Measurements from ENCODE around the gene ZSCAN4.
A peak's percentile ranks its signal among the peaks of the same experiment; 100 is the strongest.

Gene ZSCAN4

DNA sequence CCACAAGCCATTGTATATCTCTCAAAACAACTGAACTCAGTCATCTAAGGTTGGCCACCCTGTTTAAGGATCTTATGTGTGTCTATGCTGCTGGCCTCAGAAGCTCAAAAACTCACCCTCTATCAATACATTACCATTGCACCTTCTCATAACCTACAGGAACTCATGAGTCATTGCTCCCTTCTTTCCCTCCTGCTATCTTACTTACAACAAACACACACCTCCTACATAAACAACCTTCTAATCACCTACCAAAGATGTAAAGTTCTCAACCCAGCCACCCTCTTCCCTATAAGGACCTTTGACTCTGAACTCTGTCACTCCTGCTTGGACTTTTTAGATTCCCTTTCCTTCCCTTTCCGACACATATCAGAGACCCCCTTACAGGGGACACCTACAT lies 13.3 kb upstream of the ZSCAN4 start:
- peaks cover 9% of the 10 kb centered on the region for H3K27me3 ChIP-seq (ENCODE audit: insufficient read depth, low read length)

GRCh38 chr19:57656346-57656745 lies 12.4 kb upstream of the ZSCAN4 start:
- no peaks in the 10 kb centered on the region for H3K4me1 ChIP-seq (ENCODE audit: insufficient read depth, low read length)
- H3K9me3 ChIP-seq (ENCODE audit: low read length) = no peaks in the 10 kb centered on the region
- H3K4me3 ChIP-seq (ENCODE audit: low read length) = no peak overlapping the region
- H3K27me3 ChIP-seq (ENCODE audit: insufficient read depth, low read length) = peaks cover 9% of the 10 kb centered on the region
- no peaks in the 10 kb centered on the region for H3K36me3 ChIP-seq (ENCODE audit: insufficient read depth, low read length)
- H2AFZ ChIP-seq (ENCODE audit: low read depth, low read length) = no peak overlapping the region

More for the DNA sequence above, 13.3 kb upstream of the ZSCAN4 start:
- Histone ChIP-seq H3K4me1 (ENCODE audit: insufficient read depth, low read length) (no peaks in the 10 kb centered on the region), H3K4me3 (ENCODE audit: low read length) (no peak overlapping the region), H3K36me3 (ENCODE audit: insufficient read depth, low read length) (no peaks in the 10 kb centered on the region), H2AFZ (ENCODE audit: low read depth, low read length) (no peak overlapping the region), H3K9me3 (ENCODE audit: low read length) (no peaks in the 10 kb centered on the region)

DNA sequence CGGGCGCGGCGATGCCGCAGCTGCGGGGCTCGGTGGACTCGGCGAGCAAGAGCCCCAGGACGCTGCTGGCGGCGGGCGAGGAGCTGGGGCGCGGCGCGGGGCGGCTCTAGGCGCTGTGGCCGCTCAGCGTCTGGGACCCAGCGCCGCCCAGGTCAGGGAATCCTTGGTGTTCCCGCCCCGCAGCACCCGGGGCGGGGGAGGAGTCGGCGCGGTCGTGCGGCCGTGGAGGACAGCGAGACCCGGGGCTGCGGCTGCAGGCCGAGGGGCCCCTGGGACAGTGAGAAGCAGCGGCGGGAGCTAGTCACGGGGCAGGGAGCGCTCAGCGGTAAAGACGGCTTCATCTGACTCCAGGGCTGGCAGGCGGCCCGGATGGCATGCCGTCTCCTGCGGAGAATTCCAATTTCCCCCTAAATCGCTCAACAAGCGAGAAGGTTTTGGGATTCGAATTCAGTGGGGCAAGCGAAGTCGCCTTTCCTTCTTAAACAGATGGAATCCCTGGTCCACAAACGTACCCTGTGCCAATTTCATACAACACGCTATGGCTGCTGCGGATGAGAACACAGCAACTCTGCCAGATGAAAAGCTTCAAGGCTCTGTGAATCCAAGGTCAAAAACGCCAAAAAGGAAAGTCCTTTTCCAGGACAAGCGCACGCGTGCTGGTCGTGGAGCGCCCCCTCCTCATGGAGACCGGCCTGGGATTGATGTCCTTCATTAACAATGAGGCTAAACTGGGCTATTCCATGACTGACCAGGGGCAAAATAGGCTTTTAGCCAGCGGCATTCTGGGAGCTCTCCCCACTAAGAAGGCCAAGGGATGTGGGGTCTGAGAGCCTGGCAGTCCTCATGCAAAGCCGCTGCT lies 4.2 kb upstream of the ZSCAN4 start:
- Histone ChIP-seq H3K9me3 (ENCODE audit: low read length) (no peaks in the 10 kb centered on the region), H2AFZ (ENCODE audit: low read depth, low read length) (peak overlapping the region; percentile 92), H3K4me3 (ENCODE audit: low read length) (peak overlapping the region; percentile 62), H3K36me3 (ENCODE audit: insufficient read depth, low read length) (no peaks in the 10 kb centered on the region), H3K4me1 (ENCODE audit: insufficient read depth, low read length) (peaks cover 7% of the 10 kb centered on the region), H3K27me3 (ENCODE audit: insufficient read depth, low read length) (peaks cover 7% of the 10 kb centered on the region)

- peak overlapping the region; percentile 62 for H3K4me3 ChIP-seq (ENCODE audit: low read length)
- no peaks in the 10 kb centered on the region for H3K36me3 ChIP-seq (ENCODE audit: insufficient read depth, low read length)
- no peaks in the 10 kb centered on the region for H3K9me3 ChIP-seq (ENCODE audit: low read length)
Measured at GRCh38 chr19:57665261-57665806, 3.4 kb upstream of the ZSCAN4 start.

DNA sequence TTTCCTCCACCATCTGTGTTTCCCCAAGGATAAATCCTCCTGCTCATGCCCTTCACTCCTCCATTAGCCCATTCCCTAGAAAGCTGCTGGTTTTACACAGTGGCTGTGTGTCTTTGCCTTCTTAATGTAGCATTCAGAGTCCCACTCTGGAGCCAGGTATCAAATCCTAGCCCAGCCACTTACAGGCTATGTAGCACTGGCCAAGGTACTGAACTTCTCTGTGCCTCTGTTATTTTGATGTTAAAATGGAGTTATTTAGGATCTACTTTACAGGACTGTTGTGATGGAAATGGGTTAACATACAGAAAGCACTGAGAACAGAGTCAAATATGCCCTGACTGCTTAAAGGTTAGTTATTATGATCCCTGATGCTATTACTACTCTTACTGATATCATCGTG lies 1.5 kb upstream of the ZSCAN4 start:
- peaks cover 7% of the 10 kb centered on the region for H3K4me1 ChIP-seq (ENCODE audit: insufficient read depth, low read length)
- H3K27me3 ChIP-seq (ENCODE audit: insufficient read depth, low read length) = no peaks in the 10 kb centered on the region

More at GRCh38 chr19:57665261-57665806, 3.4 kb upstream of the ZSCAN4 start:
- peaks cover 7% of the 10 kb centered on the region for H3K4me1 ChIP-seq (ENCODE audit: insufficient read depth, low read length)
- peak overlapping the region; percentile 92 for H2AFZ ChIP-seq (ENCODE audit: low read depth, low read length)
- no peaks in the 10 kb centered on the region for H3K27me3 ChIP-seq (ENCODE audit: insufficient read depth, low read length)

GRCh38 chr19:57671124-57671895 lies 2.6 kb downstream of the ZSCAN4 start:
- Histone ChIP-seq H3K4me3 (ENCODE audit: low read length) (no peak overlapping the region), H2AFZ (ENCODE audit: low read depth, low read length) (no peak overlapping the region), H3K36me3 (ENCODE audit: insufficient read depth, low read length) (no peaks in the 10 kb centered on the region), H3K27me3 (ENCODE audit: insufficient read depth, low read length) (peaks cover 1% of the 10 kb centered on the region), H3K4me1 (ENCODE audit: insufficient read depth, low read length) (no peaks in the 10 kb centered on the region), H3K9me3 (ENCODE audit: low read length) (no peaks in the 10 kb centered on the region)

More for the DNA sequence above, 1.5 kb upstream of the ZSCAN4 start:
- Histone ChIP-seq H3K9me3 (ENCODE audit: low read length) (no peaks in the 10 kb centered on the region), H3K36me3 (ENCODE audit: insufficient read depth, low read length) (no peaks in the 10 kb centered on the region), H2AFZ (ENCODE audit: low read depth, low read length) (no peak overlapping the region), H3K4me3 (ENCODE audit: low read length) (no peak overlapping the region)

DNA sequence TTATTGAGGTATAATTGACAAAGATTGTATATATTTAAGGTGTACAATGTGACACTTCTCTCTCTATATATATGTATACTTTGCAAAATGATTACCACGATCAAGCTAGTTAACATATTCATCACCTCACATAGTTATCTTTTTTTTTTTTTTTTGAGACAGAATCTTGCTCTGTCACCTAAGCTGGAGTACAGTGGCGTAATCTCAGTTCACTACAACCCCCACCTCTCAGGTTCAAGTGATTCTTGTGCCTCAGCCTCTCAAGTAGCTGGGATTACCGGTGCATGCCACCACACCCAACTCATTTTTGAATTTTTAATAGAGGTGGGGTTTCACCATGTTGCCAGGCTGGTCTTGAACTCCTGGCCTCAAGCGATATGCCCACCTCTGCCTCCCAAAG lies 3.7 kb downstream of the ZSCAN4 start:
- Histone ChIP-seq H3K27me3 (ENCODE audit: insufficient read depth, low read length) (peaks cover 3% of the 10 kb centered on the region), H3K36me3 (ENCODE audit: insufficient read depth, low read length) (no peaks in the 10 kb centered on the region), H3K4me3 (ENCODE audit: low read length) (no peak overlapping the region), H3K9me3 (ENCODE audit: low read length) (no peaks in the 10 kb centered on the region), H3K4me1 (ENCODE audit: insufficient read depth, low read length) (no peaks in the 10 kb centered on the region), H2AFZ (ENCODE audit: low read depth, low read length) (no peak overlapping the region)

- Histone ChIP-seq H3K4me1 (ENCODE audit: insufficient read depth, low read length) (no peaks in the 10 kb centered on the region), H3K4me3 (ENCODE audit: low read length) (no peak overlapping the region), H2AFZ (ENCODE audit: low read depth, low read length) (no peak overlapping the region), H3K9me3 (ENCODE audit: low read length) (no peaks in the 10 kb centered on the region), H3K27me3 (ENCODE audit: insufficient read depth, low read length) (peaks cover 3% of the 10 kb centered on the region), H3K36me3 (ENCODE audit: insufficient read depth, low read length) (no peaks in the 10 kb centered on the region)
Measured at GRCh38 chr19:57675881-57676280, 7.1 kb downstream of the ZSCAN4 start.

DNA sequence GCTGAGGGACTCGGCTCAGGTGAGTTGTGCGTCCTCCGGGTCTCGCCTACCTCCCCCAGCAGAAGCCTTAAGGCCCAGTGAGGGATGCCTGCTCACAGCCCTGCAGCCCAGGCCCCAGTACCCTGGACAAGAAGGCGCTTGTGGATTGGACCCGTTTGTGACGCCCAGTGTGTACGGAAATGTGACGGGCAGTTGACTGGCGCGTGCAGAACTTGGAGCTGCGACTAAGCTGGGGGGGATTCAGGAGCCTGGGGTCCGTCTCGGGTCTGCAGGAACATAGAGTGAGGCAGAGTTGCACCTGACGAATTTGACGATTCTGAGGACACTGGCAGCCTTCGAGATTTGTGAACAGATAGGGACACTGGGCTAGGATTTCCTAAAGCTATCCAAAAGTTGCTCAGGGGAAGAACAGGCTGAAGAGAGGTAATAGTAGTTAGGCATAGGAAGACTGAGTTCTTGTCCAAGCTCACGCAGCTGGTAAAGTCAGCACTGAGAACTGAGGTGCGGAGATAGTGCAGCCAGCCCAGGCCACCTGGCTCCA lies 13.6 kb downstream of the ZSCAN4 start:
- Histone ChIP-seq H3K4me3 (ENCODE audit: low read length) (peak overlapping the region; percentile 90), H2AFZ (ENCODE audit: low read depth, low read length) (peak overlapping the region; percentile 55), H3K27me3 (ENCODE audit: insufficient read depth, low read length) (no peaks in the 10 kb centered on the region), H3K9me3 (ENCODE audit: low read length) (peaks cover 40% of the 10 kb centered on the region), H3K4me1 (ENCODE audit: insufficient read depth, low read length) (peaks cover 12% of the 10 kb centered on the region), H3K36me3 (ENCODE audit: insufficient read depth, low read length) (peaks cover 40% of the 10 kb centered on the region)

- H2AFZ ChIP-seq (ENCODE audit: low read depth, low read length) = no peak overlapping the region
- H3K9me3 ChIP-seq (ENCODE audit: low read length) = peaks cover 70% of the 10 kb centered on the region
- no peaks in the 10 kb centered on the region for H3K27me3 ChIP-seq (ENCODE audit: insufficient read depth, low read length)
- peaks cover 12% of the 10 kb centered on the region for H3K4me1 ChIP-seq (ENCODE audit: insufficient read depth, low read length)
- peaks cover 71% of the 10 kb centered on the region for H3K36me3 ChIP-seq (ENCODE audit: insufficient read depth, low read length)
- no peak overlapping the region for H3K4me3 ChIP-seq (ENCODE audit: low read length)
Measured at GRCh38 chr19:57686727-57687126, 18.0 kb downstream of the ZSCAN4 start.

- peaks cover 11% of the 10 kb centered on the region for H3K4me1 ChIP-seq (ENCODE audit: insufficient read depth, low read length)
- H3K4me3 ChIP-seq (ENCODE audit: low read length) = no peak overlapping the region
- no peaks in the 10 kb centered on the region for H3K27me3 ChIP-seq (ENCODE audit: insufficient read depth, low read length)
- H2AFZ ChIP-seq (ENCODE audit: low read depth, low read length) = no peak overlapping the region
- peaks cover 70% of the 10 kb centered on the region for H3K9me3 ChIP-seq (ENCODE audit: low read length)
- H3K36me3 ChIP-seq (ENCODE audit: insufficient read depth, low read length) = peaks cover 71% of the 10 kb centered on the region
Measured at GRCh38 chr19:57687363-57688010, 18.8 kb downstream of the ZSCAN4 start.

- Histone ChIP-seq H3K4me3 (ENCODE audit: low read length) (no peak overlapping the region), H3K36me3 (ENCODE audit: insufficient read depth, low read length) (peaks cover 75% of the 10 kb centered on the region), H2AFZ (ENCODE audit: low read depth, low read length) (no peak overlapping the region), H3K9me3 (ENCODE audit: low read length) (peaks cover 74% of the 10 kb centered on the region), H3K27me3 (ENCODE audit: insufficient read depth, low read length) (no peaks in the 10 kb centered on the region), H3K4me1 (ENCODE audit: insufficient read depth, low read length) (peaks cover 4% of the 10 kb centered on the region)
Measured at GRCh38 chr19:57688011-57688763, 19.5 kb downstream of the ZSCAN4 start.
